A549 treated with ZK216348 at 1 μM for 4 hours (cell line): ENCODE data around the gene KIF13A. TPM values are rescaled to one million over a fixed set of nuclear protein-coding genes. Genes with fewer than 3 reads are reported as not detected.

Experiments used
- total RNA-seq: library from RNA; stranded (reverse); fragments of 200-300 nt; extraction: Qiagen RNA extraction; gene quantifications from 5 replicates; pipeline ENCODE4 v1.2.3, GENCODE V29; 2022; ENCODE audit warnings: low read depth

The KIF13A gene
- 18.9 to 22.6 TPM (median 21.8 TPM) in 5 replicates for total RNA-seq

DNA sequence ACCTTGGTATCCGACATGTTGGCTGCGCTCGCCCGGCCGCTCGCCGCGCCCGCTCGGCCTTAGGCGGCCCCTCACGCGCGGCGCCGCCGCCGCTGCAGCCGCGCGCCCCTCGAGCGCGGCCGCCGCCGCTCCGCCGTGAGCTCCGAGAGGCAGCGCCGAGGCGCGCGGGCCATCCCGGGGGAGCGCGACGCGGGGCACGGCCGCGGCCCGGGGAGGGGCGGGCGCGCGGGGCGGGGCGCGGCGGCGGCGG, at the start of gene KIF13A:
Gene KIF13A, minus strand, starts transcription at position 189 of the 250 bp plus-strand sequence. Its CDS starts 172 bp downstream, at position 17.

Other genes with a start within 250 kb of the KIF13A start
- gene NHLRC1, start 135.0 kb upstream of the KIF13A start, total RNA-seq, result 1.3 to 2.3 TPM (median 1.6 TPM) in 5 replicates
- 4.7 to 7.4 TPM (median 5.5 TPM) in 5 replicates for gene TPMT, start 167.4 kb upstream of the KIF13A start, total RNA-seq
- 6.3 to 9.7 TPM (median 7.7 TPM) in 5 replicates for gene KDM1B, start 167.8 kb upstream of the KIF13A start, total RNA-seq